GM12891 (cell line): ENCODE data around the gene VPS51.
A peak's percentile ranks its signal among the peaks of the same experiment; 100 is the strongest.

Source experiments
- POLR2A ChIP-seq: IDR thresholded peaks from 2 replicates; pipeline ENCODE4 v1.6.1; 2011; ENCODE audit warnings: low read depth, low read length, control low read depth
- SPI1 ChIP-seq: IDR thresholded peaks from 2 replicates; pipeline ENCODE4 v1.6.1; 2011; ENCODE audit warnings: low read depth, low read length, control low read depth

DNA sequence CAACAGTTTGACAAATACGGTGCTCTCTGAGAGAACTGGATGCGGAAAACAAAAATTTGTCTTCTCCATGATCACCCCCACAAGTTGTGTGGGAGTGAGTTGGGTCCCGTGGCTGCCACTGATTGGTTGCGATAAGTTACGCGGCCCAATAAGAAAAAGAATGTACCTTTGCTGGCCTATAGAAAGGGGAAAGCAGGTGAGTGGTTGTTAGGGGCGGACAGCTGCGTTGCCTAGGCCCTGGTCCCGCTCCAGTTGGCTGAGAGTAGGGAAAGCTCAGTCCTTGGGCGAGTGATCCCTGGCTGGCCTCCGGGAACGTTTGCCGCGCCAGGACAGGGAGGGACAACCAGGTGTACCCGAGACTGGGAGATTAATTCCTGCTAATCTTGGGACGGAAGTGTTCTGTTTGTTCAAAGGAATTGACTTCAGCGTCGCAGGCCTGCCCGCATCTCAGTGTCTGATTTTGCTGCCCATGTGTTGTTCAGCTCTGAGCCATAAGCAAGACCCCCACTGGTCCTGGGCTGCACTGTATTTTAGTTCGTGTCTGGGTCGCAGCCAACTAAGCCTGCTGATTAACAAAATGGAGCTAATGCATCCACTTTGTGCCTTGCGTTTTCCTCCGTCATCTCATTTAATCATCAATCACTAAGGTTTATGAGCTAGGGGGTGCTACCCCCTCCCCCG is 39.1 kb downstream of the VPS51 start:
- TF ChIP-seq POLR2A (peak; percentile 58; the same call in 1 of the 2 replicates), SPI1 (0 out of 2 replicates have a peak, but pooled peaks have one; percentile 1)
